Stromal cell of bone marrow (primary cell): ENCODE results near the gene PSMB5.

Source experiments
- DNase-seq: peaks from one replicate; pipeline ENCODE4 v3.0.0-alpha.2; 2012; ENCODE audit warnings: low read depth

The PSMB5 gene

DNA sequence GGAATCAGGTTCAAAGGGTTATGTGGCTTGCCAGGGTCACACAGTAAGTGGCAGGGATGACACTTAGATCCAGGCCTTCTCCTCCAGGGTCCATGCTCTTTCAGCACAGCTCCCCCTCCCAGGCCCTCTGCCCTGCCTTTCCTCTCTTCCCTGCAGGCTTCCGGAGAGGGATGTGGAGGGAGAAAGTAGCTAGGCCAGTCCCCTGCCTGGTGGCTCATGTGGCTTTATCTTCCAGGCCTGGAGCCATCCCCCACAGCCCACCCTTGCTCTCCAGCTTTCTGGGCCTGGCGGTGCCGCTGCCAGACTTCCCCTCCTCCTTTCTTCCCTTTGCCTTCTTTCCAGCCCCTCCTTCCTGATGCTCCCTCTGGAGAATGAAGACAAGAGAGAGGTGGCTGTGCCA lies 9.1 kb upstream of the PSMB5 start:
- DNase-seq: no peak

GRCh38 chr14:23043145-23043544 lies 8.4 kb upstream of the PSMB5 start:
- DNase-seq: no peak

GRCh38 chr14:23042162-23042965 lies 7.7 kb upstream of the PSMB5 start, which contains the start of gene PSMB11:
TSS of gene PSMB11 (plus strand) at chr14:23042212. CDS start at chr14:23042226, 14 bp downstream.
- no peak for DNase-seq

DNA sequence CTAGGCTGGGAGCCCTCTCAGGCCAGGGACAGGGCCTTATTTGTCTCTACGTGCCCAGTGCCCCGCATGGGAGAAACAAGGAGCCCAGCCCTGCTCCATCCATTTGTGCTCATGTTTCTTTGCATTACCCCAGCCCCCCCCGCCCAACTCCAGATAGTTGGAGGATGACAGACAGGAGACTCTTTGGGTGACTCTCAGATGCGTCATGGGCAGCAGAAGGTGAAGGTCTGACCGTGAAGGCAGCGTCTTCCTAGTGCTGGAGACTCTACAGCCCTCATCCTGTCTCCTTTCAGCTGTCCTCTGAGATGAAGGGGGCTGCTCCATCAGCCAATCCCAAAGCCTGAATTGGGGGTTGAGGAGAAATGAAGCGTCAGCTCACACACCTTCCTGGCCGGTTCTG lies 7.0 kb upstream of the PSMB5 start:
- DNase-seq: no peak

- DNase-seq: no peak
These were observed 5.4 kb upstream of the PSMB5 start for GRCh38 chr14:23040100-23040499.

GRCh38 chr14:23035303-23036144 lies 824 bp upstream of the PSMB5 start:
- DNase-seq: no peak

DNA sequence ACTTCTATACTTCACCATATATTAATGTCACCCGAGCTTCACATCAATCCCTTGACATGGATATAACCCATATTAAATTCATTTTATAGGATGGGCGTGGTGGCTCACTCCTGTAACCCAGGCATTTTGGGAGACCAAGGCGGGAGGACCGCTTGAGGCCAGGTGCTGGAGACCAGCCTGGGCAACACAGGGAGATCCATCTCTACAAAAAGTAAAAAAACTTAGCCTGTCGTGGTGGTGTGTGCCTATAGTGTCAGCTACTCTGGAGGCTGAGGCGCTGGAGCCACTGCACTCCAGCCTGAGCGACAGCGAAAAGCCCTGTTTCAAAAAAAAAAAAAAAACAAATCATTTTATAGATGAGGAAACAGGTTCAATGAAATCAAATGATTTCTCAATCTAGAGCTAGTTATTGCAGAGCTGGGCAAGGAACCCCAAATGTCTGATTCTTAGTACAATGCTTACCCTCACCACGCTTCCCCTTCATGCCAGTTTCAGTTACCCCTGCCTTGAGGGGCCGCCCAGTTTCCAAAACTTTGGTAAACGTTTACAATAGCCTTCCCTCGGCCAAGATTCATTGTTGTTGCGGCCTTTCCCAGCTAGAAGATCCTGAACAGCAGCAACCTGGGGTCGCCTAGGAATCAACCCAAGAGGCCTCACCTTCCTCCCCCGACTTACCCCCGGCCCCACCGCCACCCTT lies 751 bp downstream of the PSMB5 start:
- DNase-seq: no peak

GRCh38 chr14:23033251-23033727 lies 1.4 kb downstream of the PSMB5 start:
- no peak for DNase-seq

DNA sequence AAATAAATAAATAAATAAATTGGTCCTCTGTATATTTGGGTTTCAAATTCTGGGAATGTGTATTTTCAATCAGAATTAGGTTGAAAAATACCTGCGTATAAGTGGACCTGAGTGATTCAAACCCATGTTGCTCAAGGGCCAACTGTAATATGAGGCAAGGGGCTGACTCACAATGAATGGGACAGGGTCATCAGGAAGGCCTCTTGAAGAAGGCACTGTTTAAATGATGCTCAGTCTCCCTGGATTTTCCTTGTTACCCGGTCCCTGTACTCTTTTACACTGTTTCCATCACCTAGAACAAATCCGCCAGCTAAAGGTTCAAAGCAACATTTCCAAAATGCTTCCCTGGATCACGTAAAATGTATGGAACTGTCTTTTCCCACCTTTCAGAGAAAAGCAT lies 3.8 kb downstream of the PSMB5 start:
- DNase-seq: no peak

GRCh38 chr14:23028799-23029198 lies 5.9 kb downstream of the PSMB5 start:
- DNase-seq: no peak

- no peak for DNase-seq
These were observed 9.4 kb downstream of the PSMB5 start for GRCh38 chr14:23025151-23025814.

GRCh38 chr14:23024612-23025075 lies 10.1 kb downstream of the PSMB5 start:
- DNase-seq: no peak

GRCh38 chr14:23023795-23024152 lies 10.9 kb downstream of the PSMB5 start:
- no peak for DNase-seq

DNA sequence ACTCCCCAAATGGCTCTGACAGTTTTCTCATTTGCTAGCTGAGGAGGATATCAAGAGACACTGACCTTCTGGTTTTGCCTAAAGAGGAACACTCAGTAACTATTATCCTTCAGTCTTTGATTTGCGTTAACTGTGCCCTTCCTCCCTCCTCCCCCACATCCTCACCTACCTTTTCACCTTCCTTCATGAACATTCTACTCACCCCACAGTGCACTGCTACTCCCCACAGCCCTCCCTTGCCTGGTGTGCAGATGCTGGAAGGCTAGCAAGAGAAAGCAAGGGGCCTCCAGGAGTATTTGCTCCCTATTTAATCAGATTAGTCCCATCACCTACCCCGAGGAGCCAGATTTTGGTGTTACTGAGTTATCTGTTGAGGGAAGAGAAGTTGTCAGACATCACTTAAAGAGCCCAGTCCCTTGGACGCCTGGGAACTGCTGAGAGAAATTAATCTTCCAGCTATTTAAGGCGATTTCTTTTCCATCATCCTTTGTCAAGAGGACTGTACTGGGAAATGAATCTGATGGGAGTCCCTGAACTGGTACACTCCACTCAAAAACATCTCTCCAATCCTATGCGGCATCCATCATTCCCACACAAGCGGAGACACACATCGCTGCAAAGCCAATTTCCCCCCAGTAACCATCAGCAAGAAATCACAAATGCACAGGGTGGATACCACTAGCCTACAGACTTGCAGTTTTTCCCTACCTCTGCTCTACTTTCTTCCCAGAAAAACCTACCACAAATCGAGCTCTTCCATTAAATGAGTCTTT lies 11.5 kb downstream of the PSMB5 start:
- DNase-seq: no peak

- no peak for DNase-seq
These were observed 12.7 kb downstream of the PSMB5 start for GRCh38 chr14:23021889-23022442.

DNA sequence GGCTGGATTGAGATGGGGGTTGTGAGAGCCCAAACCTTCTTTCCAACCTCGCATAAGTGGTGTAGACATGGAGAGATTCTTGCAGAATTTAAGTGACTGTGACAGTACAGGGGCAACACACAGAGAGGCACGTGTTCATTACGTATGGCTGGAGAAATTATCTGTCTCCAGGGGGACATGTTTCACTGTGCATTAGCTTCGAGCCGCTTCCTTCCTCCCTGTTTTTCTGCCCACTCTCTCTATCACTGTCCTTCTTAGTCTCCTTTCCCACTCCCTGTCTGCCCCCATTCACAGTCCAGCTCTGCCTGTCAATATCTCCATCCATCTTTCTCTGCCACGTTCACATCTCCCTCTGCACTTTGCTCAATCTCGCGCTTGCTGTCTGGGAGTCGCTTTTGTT lies 13.3 kb downstream of the PSMB5 start:
- no peak for DNase-seq

DNA sequence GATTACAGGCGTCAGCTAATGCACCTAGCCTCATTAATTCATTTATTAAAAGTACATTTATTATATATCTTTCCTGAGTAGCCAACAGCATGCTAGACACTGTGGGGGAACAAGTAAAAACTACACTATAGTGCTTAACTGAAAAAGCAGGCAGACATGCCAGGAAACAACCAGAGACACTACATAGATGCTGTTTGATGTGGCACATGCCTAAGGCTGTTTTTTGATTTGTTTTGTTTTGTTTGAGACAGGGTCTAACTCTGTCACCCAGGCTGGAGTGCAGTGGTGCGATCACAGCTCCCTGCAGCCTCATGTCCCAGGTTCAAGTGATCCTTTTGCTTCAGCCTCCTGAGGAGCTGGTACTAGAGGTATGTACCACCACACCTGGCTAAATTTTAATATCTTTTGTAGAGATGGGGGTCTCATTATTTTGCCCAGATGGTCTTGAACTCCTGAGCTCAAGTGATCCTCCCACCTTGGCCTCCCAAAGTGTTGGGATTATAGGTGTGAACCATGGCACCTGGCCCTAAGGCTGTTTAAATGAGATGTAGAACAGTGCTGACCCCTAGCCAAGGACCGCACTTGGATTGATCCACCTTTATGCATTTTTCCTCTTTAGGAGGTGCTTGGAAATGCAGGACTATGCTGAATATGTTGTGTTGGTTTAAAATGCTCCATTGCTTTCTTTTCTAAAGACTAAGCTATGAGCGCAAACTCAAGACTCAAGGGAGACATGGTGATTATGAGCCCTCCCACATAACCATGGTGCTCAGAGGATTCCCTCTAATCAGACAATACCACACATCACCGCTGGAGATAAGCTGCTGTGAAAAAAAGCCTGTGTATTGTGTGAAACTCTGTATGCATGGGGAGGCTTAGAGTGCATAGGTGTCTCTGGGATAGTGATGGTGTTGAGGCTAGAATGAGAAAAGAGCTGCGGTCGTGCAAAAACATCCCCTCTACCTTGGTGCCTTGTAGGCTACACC lies 14.3 kb downstream of the PSMB5 start:
- no peak for DNase-seq

GRCh38 chr14:23018107-23018506 lies 16.6 kb downstream of the PSMB5 start:
- DNase-seq: no peak

- DNase-seq: no peak
These were observed 17.6 kb downstream of the PSMB5 start for GRCh38 chr14:23017091-23017490.

GRCh38 chr14:23015618-23016017 lies 19.1 kb downstream of the PSMB5 start:
- DNase-seq: no peak
